Left lobe of liver (tissue), 2 donors: ENCODE measurements around the gene SPOCK3. TPM values are rescaled to one million over a fixed set of nuclear protein-coding genes. Genes with fewer than 3 reads are reported as not detected.
"Not testable (repeated sequence)": the region's sequence is repeated elsewhere in the genome, so short reads cannot be mapped to it uniquely, and the experiment has no call there.

Source experiments
- ATAC-seq: fragments of 200-7000 bp; cut with Tn5 transposase; one replicate; pipeline ENCODE4 v1.9.1; 2020; ENCODE audit warnings: mild to moderate bottlenecking, moderate library complexity
- DNase-seq: peaks from one replicate; pipeline ENCODE4 v3.0.0-alpha.2; 2020; ENCODE audit warnings: low spot score
- total RNA-seq: library from RNA; stranded (reverse); gene quantifications from one replicate; pipeline ENCODE4 v1.2.1, GENCODE V29; 2021
- donor health status: DM: no; HTN: no; CAD: no; lungs with moderate emphysema.
- donor health status: DM: no; HTN: yes; CAD: no.

SPOCK3 gene
- total RNA-seq, 1 donor from 2014 or later, result not detected

DNA sequence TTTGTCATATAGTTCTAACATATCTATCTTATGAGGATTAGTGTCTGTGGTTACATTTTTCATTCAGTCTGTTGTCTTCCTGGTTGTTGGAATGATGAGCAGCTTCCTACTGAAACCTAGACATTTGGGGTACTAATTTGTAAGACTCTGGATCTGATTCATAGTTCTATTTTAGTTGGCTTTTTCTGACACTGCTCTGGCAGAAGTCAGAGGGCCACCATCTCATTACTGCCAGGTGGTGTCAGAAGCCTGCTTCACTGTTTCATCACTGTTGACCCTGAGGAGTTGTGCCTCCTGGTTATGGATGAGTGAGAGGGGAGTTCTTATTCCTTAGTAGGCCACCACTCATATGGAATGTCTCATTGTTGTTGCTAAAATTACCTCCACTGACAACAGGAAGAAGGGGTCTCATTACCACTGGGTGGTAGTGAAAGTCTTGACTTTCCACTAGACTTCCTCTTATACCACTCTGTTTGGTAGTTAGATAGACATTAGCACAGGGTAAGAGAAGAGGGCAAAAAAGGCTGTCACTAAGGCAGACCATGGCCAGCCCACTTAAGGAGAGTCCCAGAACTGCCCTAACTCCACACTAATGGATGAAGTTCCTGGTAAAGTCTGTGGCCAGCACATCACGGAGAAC, 395.2 kb downstream of the SPOCK3 start:
- DNase-seq, result no peak
- ATAC-seq, result no peak

- DNase-seq (no peak), ATAC-seq (no peak)
These were observed 397.4 kb downstream of the SPOCK3 start for GRCh38 chr4:166836865-166837264.

DNA sequence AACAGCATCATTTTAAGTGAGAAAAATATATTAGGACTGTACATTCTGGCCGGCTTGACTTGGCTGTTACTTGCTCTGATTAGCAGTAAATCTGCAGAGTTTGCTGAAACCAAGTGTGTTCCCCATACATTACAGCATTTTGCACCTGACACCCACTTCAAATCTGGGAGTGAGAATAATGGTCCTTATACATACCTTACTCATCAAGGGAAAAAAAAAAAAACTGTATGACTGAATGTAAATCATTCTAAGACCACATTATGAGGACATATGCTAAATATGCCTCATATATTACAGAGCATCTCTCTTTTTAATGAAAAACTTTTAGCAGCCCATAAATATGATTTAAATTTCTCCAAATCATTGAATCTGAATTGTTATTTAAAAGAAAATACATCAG, 406.7 kb downstream of the SPOCK3 start:
- DNase-seq, result no peak
- ATAC-seq, result no peak

- no peak for DNase-seq
- ATAC-seq, result no peak
These were observed 407.1 kb downstream of the SPOCK3 start for GRCh38 chr4:166827167-166827566.

DNA sequence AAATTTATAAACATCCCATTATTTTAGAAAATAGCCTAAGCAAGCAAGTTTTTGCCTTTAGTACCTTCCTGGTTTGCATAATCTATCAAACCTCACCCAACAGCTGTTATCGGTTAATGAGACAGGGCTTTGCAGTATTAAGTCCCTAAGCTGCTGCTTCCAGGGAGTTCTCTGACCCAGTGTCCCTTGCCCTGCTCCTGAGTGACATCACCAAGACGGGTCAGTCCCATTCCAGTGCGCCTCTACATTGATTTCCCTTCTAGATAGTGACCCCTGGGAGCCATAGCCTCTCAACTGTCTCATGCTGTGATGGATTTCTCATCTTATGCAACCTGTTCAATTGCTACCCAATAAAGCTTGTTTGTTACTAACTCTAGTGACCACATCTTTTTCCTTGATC, 410.4 kb downstream of the SPOCK3 start:
- no peak for DNase-seq
- no peak for ATAC-seq

DNA sequence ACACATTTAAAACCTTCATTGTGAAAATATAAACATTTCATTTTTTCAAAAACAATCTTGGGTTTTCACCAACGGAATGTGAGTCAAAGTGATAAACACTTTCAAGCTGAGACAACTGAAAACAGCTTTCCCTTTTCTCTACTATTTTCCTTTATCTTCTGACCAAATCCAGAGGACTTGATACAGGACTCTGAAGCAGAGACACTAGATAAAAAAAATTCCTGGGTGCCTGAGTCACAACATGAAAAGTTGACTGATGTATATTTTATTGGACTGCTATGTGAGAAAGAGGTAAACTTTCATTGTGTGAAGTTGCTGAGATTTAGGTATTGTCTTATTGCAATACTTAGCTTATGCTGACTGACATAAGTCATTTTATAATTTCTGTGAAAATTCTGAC, 411.2 kb downstream of the SPOCK3 start:
- no peak for DNase-seq
- no peak for ATAC-seq

GRCh38 chr4:166822386-166822785, 411.9 kb downstream of the SPOCK3 start:
- no peak for ATAC-seq
- DNase-seq, result no peak

- DNase-seq (no peak), ATAC-seq (no peak)
These were observed 417.4 kb downstream of the SPOCK3 start for GRCh38 chr4:166816890-166817289.

DNA sequence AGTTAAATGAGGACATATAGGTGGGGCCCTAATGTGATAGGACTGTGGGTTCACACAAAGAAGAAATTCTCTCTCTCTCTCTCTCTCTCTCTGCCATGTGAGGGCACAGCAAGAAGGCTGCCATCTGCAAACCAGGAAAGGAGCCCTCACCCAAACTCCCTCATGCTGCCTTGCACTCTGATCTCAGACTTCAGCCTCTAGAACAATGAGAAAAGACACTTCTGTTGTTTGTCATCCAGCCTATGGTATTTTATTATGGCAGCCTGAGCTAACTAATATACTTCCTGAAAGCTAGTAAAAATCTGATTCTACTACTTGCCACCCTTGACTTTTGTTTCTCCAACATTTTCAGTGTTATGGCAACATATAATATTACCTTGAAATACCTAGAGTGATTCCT, 425.9 kb downstream of the SPOCK3 start:
- DNase-seq, result no peak
- no peak for ATAC-seq

- ATAC-seq (no peak), DNase-seq (no peak)
These were observed 431.9 kb downstream of the SPOCK3 start for GRCh38 chr4:166802346-166802745.

DNA sequence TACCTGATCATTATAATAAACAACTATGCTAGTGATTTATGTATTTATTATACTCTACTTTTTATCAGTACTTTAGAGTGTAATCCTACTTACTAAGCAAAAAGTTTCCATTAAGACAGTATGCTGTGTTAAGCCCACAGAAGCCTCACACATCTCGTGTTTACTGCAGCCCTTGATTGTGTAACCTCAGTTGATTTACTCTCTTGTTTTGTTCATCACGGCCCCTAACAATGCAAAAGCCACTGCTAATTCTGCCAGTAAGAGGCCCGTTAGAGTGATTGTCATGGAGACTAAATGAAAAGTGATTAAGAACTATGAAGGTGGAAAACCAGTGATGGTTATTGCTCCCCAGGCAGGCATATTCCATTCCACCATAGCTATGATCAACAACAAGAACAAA, 436.2 kb downstream of the SPOCK3 start:
- no peak for DNase-seq
- ATAC-seq, result no peak

GRCh38 chr4:166777760-166778159, 456.5 kb downstream of the SPOCK3 start:
- ATAC-seq (no peak), DNase-seq (no peak)

GRCh38 chr4:166763018-166763417, 471.3 kb downstream of the SPOCK3 start:
- DNase-seq (no peak), ATAC-seq (no peak)

- ATAC-seq, result no peak
- DNase-seq, result no peak
These were observed 492.6 kb downstream of the SPOCK3 start for GRCh38 chr4:166741742-166742141.

DNA sequence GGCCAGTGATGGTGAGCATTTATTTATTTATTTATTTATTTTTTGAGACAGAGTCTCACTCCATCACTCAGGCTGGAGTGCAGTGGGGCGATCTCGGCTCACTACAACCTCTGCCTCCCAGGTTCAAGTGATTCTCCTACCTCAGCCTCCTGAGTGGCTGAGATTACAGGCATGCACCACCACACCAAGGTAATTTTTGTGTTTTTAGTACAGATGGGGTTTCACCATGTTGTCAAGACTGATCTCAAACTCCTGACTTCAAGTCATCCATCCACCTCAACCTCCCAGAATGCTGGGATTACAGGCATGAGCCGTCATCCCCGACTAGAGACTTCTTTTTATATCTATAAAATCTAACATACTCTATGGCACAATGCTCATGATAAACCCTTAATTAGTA, 495.1 kb downstream of the SPOCK3 start:
- DNase-seq, ATAC-seq: not testable (repeated sequence)

GRCh38 chr4:166737430-166737829, 496.9 kb downstream of the SPOCK3 start:
- DNase-seq (no peak), ATAC-seq (no peak)

- ATAC-seq, result no peak
- no peak for DNase-seq
These were observed 498.7 kb downstream of the SPOCK3 start for GRCh38 chr4:166735553-166735952.

DNA sequence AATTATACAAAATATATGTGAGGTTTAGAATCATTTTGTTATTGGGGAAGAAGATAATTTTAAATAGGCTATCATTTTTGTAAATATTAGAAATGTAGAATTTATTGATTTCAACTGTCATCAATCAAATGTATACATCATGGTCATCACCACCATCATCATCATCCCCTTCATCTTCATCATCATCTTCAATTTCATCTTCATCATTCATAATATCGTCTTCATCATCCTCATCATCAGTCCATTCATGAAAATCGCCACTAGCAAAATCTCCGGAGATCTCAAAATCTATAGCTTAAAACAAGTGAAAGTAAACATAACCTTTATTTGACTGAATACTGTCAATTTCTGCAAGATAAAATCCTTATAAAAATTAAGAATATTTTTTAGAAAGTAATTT, 499.5 kb downstream of the SPOCK3 start:
- ATAC-seq, result no peak
- no peak for DNase-seq

- ATAC-seq (no peak), DNase-seq (no peak)
These were observed 500.6 kb downstream of the SPOCK3 start for GRCh38 chr4:166733686-166734085.

DNA sequence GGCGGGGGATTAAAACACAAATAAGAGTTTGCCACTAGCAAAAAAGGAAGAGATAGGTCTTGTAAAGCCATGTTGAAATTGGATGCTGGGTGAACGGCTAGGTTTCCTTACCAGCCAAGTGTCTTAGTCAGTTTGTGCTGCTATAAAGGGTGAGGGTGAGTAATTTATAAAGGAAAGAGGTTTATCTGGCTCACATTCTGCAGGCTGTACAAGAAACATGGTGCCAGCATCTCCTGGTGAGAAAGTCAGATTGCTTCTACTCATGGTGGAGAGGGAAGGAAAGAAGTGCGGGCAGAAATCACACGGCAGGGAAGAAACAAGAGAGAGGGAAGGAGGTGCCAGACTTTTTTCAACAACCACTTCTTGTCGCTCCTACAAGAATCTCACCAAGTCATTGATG, 507.5 kb downstream of the SPOCK3 start:
- no peak for ATAC-seq

DNA sequence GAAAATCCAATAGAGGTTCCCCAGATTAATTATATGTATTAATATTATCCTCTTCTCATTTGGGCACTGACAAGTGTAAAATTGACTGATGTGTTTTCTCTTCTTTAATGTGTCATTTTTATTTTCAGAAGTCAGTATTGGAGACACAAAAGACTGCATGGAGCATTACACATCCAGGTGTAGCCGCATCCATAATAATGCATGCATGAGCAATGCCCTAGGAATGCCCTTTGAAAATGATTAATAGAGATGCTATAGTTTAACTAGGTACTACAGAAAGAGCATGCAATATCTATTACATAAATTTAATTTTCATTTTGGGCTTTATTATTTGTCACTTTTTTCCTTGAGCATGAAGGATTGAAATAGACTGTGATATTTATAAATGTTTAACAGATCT, 509.9 kb downstream of the SPOCK3 start:
- no peak for ATAC-seq
- no peak for DNase-seq

More for the DNA sequence above, 507.5 kb downstream of the SPOCK3 start:
- no peak for DNase-seq

DNA sequence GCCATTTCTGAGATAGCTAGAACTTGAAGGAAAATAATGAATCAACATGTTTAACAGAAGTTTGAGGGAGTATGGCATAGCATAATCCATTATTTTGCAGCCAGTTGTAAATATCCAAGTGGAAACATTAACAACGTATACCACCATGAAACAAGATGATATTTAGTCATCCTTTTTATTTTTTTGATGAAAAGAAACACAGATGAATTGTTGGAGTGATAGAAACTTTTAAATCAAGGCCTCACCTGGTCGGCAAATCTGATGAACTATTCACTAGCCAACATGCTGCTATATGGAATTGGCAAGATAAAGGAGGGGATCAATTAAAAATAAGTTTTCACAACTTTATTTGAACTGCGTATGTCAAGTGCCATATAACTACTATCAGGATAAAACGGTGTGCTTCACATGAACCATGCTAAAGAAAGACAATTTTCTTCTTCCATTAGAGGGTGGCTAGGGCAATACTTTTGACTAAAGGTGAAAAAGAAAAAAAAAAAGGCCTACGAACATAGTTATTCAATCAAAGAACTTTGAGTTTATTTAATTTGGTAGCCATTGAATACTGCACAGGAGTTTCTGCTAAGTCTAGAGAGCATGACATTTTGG, 510.7 kb downstream of the SPOCK3 start:
- ATAC-seq (no peak), DNase-seq (no peak)
